Fibroblast of lung (primary cell): ENCODE results near the gene CLMP.

Experiments used
- CTCF ChIP-seq, 2 donors: IDR thresholded peaks in 1 of 2; conservative IDR thresholded peaks in 1 of 2; 1 replicate in 1 of 2; 2 replicates in 1 of 2; pipeline ENCODE4 v1.5.1; 2011 to 2012; ENCODE audit warnings: low read length in 2 of 2, control low read depth in 1 of 2, inconsistent platforms in 1 of 2, low read depth in 1 of 2, mild to moderate bottlenecking in 1 of 2
- EZH2 ChIP-seq: IDR thresholded peaks from 2 replicates; pipeline ENCODE4 v1.5.1; 2012; ENCODE audit warnings: low read length, control low read depth, mild to moderate bottlenecking; ENCODE audit errors: missing control alignments

DNA sequence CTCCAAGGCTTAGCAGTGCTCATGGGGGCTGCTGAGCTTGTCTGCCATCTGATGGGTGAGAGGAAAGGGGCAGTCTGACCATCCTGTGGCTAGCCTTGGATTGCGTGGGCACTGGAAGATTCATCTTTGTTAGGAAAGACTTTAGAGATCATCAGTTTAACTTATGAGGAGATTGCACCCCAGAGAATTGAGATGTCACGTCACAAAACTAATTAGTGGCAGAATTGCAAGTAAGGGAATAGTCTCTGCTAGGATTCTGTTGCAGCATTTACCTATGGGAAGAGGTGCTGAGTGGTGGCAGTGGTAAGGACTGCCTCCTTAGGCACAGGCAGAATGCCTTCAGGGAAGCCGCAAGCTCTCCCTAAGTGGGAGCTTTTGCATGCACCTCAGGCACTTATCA lies 90.4 kb downstream of the CLMP start:
- TF ChIP-seq CTCF (conservative IDR thresholded peaks at IDR 0.05 in 1 of 2, IDR thresholded peaks at IDR 0.05 in 1 of 2; ENCODE audit: low read depth in 1 of 2, low read length in 2 of 2) (no peak), EZH2 (no peak)
